ENCODE measurements around the gene CRABP2. TPM values are rescaled to one million over a fixed set of nuclear protein-coding genes. Genes with fewer than 3 reads are reported as not detected.

Gene CRABP2
- total RNA-seq, 1 experiment from 2014 or later: 209 TPM

GRCh38 chr1:156655151-156655903 lies 50.1 kb downstream of the CRABP2 start:
- Histone ChIP-seq H2AFZ (ENCODE audit: low read depth, low read length, poor library complexity, severe bottlenecking) (no peak overlapping the region), H3K79me2 (ENCODE audit: insufficient read depth, low read length) (peaks cover 98% of the 10 kb centered on the region)

More at GRCh38 chr1:156655151-156655903, 50.1 kb downstream of the CRABP2 start:
- DNase-seq (ENCODE audit: low read depth, low spot score) (no peak), ATAC-seq (no peak)
- Histone ChIP-seq H3K9me3 (ENCODE audit: control insufficient read depth in 1 of 2, insufficient read depth in 1 of 2, low read depth in 1 of 2, low read length in 2 of 2) (no peaks in the 10 kb centered on the region), H3K4me1 (ENCODE audit: control insufficient read depth in 1 of 2, insufficient read depth in 2 of 2, low read length in 2 of 2) (peaks cover 16 to 37% of the 10 kb centered on the region in 2 experiments), H3K9me2 (ENCODE audit: insufficient read depth) (no peaks in the 10 kb centered on the region), H3K27ac (ENCODE audit: low read depth, low read length) (no peak overlapping the region), H3K27me3 (ENCODE audit: insufficient read depth, low read length) (no peaks in the 10 kb centered on the region), H3K9ac (ENCODE audit: low read length) (no peak overlapping the region), H3K4me2 (ENCODE audit: low read length) (no peak overlapping the region), H3K4me3 (replicated peaks in 1 of 2; ENCODE audit: low read depth in 1 of 2, low read length in 2 of 2) (no peak overlapping the region), H4K20me1 (ENCODE audit: insufficient read depth) (peaks cover 10% of the 10 kb centered on the region; the same call in 1 of the 2 replicates), H3K36me3 (ENCODE audit: control insufficient read depth in 1 of 2, insufficient read depth in 2 of 2, low read length in 2 of 2) (peaks cover 23 to 48% of the 10 kb centered on the region in 2 experiments)
- BruUV-seq (replicated peaks): no TSS peak
- CTCF ChIA-PET: no interaction called here
- TF ChIP-seq SRF (IDR thresholded peaks at IDR 0.05; ENCODE audit: low read depth): no peak
- no peak for TF ChIP-seq ZNF274 (IDR thresholded peaks at IDR 0.05; ENCODE audit: low read depth, low read length)
- TF ChIP-seq POLR2A (IDR thresholded peaks at IDR 0.05; ENCODE audit: borderline replicate concordance, extremely low read depth, insufficient read depth, insufficient read length): no peak
- TF ChIP-seq TCF7L2 (IDR thresholded peaks at IDR 0.05; ENCODE audit: borderline replicate concordance, extremely low read depth, insufficient read depth, insufficient read length): no peak
- TF ChIP-seq EGR1 (IDR thresholded peaks at IDR 0.05; ENCODE audit: low read depth): no peak
- TF ChIP-seq CTCF (IDR thresholded peaks at IDR 0.05 in 2 of 3, conservative IDR thresholded peaks at IDR 0.05 in 1 of 3; ENCODE audit: borderline replicate concordance in 1 of 3, insufficient read depth in 1 of 3, low read depth in 2 of 3, low read length in 2 of 3): no peak
- no peak for TF ChIP-seq CEBPB (IDR thresholded peaks at IDR 0.05; ENCODE audit: low read depth)
- no peak for TF ChIP-seq ELF1 (IDR thresholded peaks at IDR 0.05; ENCODE audit: borderline replicate concordance, low read depth)
- no peak for TF ChIP-seq ZFX (IDR thresholded peaks at IDR 0.05)
- TF ChIP-seq YY1 (IDR thresholded peaks at IDR 0.05; ENCODE audit: extremely low read depth, insufficient replicate concordance, low read depth, low read length): no peak
- TF ChIP-seq POLR2AphosphoS5 (IDR thresholded peaks at IDR 0.05; ENCODE audit: low read depth, low read length): no peak; the same call in 1 of the 2 replicates
- TF ChIP-seq SP1 (IDR thresholded peaks at IDR 0.05; ENCODE audit: low read depth): no peak
- TF ChIP-seq REST (IDR thresholded peaks at IDR 0.05; ENCODE audit: low read depth): no peak
- no peak for TF ChIP-seq JUND (IDR thresholded peaks at IDR 0.05)
- no peak for TF ChIP-seq ATF3 (IDR thresholded peaks at IDR 0.05)
- no peak for TF ChIP-seq EZH2 (IDR thresholded peaks at IDR 0.05)
- intact Hi-C loops (cut with micrococcal nuclease): no loop called here
- RAD21 ChIA-PET (ENCODE audit: low non-redundant PET in 1 of 2, low total read pairs in 2 of 2, uncharacterized antibody in 2 of 2, unreplicated experiment in 2 of 2): no interaction called here
- POLR2A ChIA-PET: no interaction called here

Data from HCT116 (cell line).